Femur (tissue), 1 donor: ENCODE results near the gene U2AF1.
"Not testable (repeated sequence)": the region's sequence is repeated elsewhere in the genome, so short reads cannot be mapped to it uniquely, and the experiment has no call there.

Experiments
- DNase-seq: peaks from one replicate; pipeline ENCODE4 v3.0.0-alpha.2; 2017

The U2AF1 gene

GRCh38 chr21:43106965-43107793 lies at the start of gene U2AF1:
Gene U2AF1, minus strand, starts transcription at chr21:43107570. Its CDS starts 76 bp downstream, at chr21:43107494.
- not testable (repeated sequence) for DNase-seq

GRCh38 chr21:43153601-43154000 lies 46.2 kb upstream of the U2AF1 start:
- not testable (repeated sequence) for DNase-seq

DNA sequence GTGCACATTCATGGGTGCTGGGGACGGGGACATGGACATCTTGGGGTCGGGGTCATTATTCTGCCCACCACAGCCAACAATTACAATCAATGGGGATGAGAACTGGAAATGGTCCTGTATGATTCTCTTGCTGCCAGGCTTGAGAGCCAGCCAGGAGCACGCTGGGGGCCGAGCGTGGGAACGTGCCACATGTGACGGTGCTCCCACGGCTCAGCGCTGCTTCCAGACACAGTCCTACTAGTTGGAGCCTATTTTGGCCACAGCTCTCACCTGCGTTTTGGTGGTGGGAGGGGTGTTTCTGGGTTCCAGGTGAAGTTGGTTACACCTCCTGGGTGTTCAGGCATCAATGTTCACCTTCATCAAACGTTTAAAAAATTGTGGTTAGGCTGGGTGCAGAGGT lies 42.0 kb upstream of the U2AF1 start:
- DNase-seq = not testable (repeated sequence)

GRCh38 chr21:43147999-43148398 lies 40.6 kb upstream of the U2AF1 start:
- not testable (repeated sequence) for DNase-seq

GRCh38 chr21:43146637-43147036 lies 39.3 kb upstream of the U2AF1 start:
- DNase-seq = not testable (repeated sequence)

GRCh38 chr21:43141407-43141806 lies 34.0 kb upstream of the U2AF1 start:
- DNase-seq = not testable (repeated sequence)

DNA sequence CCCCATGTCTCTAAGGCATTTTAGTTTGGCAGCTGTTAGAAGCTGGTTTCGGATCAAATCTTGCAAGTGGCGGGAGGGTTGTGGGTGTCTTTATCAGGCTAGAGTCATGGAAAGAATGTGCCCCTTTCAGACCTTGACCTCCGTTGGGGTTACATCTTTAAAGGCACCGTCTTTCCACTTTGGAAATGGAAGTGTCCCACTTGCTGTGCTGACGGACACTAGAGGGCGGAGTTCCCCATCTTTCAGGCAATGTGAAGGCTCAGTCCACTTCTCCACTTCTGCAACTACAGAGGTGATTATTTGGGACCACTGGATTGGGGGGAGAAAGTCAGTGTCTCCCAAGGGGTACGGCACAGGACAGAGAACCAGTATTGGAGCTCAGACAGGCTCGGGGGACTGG lies 31.6 kb upstream of the U2AF1 start:
- DNase-seq = not testable (repeated sequence)

GRCh38 chr21:43134520-43134919 lies 27.1 kb upstream of the U2AF1 start:
- not testable (repeated sequence) for DNase-seq

GRCh38 chr21:43130094-43130493 lies 22.7 kb upstream of the U2AF1 start:
- DNase-seq = not testable (repeated sequence)

GRCh38 chr21:43115956-43116355 lies 8.6 kb upstream of the U2AF1 start:
- DNase-seq = not testable (repeated sequence)

- not testable (repeated sequence) for DNase-seq
Observed at GRCh38 chr21:43114483-43114882, 7.1 kb upstream of the U2AF1 start.

- not testable (repeated sequence) for DNase-seq
Observed at GRCh38 chr21:43109006-43109405, 1.6 kb upstream of the U2AF1 start.

- not testable (repeated sequence) for DNase-seq
Observed at GRCh38 chr21:43108177-43108576, 807 bp upstream of the U2AF1 start.

DNA sequence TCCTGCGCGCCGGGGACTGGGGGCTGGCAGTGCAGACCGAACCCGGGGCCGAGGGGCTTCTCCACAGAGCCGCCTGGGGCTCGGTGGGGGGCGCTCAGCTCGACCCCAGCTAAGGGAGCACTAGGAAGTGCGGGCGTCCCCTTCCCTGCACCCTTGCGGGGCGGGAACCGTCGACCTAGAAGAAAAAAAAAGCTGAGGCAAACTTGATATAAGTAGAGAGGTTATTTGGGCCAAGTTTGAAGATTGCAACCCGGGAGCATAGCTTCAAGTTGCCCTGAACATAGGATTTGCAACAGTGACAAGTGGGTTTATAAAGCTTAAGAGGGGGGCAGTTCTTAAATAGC lies 396 bp upstream of the U2AF1 start:
- DNase-seq = not testable (repeated sequence)

- not testable (repeated sequence) for DNase-seq
Observed at GRCh38 chr21:43104642-43105041, 2.7 kb downstream of the U2AF1 start.

DNA sequence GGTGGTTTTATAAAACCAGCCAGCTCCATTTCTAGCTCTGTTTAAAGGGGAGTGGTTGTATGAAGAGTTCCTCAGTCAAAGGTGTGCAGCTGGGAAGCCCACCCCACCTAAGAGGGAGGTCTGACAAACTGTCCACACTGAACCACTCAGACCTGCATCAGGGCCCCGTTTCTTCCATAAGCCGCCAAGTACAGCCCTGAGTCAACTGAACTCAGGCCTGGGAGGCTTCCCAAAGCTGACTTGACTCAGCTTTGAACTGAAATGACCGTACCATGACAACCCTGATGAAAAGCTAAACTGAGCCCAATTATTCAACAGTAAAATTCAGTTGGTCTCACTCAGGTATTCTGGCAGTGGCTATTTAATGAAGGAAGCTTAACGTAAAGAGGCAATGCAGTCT lies 5.1 kb downstream of the U2AF1 start:
- not testable (repeated sequence) for DNase-seq

DNA sequence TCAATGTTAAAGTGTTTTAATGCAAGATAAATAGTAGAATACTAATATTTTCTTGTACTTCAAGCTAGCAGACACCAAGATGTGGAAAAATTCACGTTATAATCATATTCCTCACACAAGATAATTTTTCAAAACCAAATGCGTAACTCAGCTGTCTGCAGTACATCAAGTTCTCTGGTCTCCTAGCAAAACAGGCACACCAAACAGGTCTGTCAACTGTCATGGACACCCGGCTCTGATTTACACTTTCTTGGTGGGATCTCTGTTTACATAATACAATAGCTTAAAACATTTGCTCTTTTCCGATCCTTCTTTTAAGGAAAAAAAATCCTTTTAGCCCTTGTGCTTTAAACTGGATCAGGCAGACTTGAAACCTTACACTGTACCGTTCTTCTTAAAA lies 5.7 kb downstream of the U2AF1 start:
- DNase-seq = not testable (repeated sequence)

GRCh38 chr21:43101000-43101399 lies 6.4 kb downstream of the U2AF1 start:
- DNase-seq = not testable (repeated sequence)

- not testable (repeated sequence) for DNase-seq
Observed at GRCh38 chr21:43091979-43092614, 15.3 kb downstream of the U2AF1 start.

GRCh38 chr21:43090947-43091346 lies 16.4 kb downstream of the U2AF1 start:
- not testable (repeated sequence) for DNase-seq

- DNase-seq = not testable (repeated sequence)
Observed at GRCh38 chr21:43089463-43089862, 17.9 kb downstream of the U2AF1 start.

DNA sequence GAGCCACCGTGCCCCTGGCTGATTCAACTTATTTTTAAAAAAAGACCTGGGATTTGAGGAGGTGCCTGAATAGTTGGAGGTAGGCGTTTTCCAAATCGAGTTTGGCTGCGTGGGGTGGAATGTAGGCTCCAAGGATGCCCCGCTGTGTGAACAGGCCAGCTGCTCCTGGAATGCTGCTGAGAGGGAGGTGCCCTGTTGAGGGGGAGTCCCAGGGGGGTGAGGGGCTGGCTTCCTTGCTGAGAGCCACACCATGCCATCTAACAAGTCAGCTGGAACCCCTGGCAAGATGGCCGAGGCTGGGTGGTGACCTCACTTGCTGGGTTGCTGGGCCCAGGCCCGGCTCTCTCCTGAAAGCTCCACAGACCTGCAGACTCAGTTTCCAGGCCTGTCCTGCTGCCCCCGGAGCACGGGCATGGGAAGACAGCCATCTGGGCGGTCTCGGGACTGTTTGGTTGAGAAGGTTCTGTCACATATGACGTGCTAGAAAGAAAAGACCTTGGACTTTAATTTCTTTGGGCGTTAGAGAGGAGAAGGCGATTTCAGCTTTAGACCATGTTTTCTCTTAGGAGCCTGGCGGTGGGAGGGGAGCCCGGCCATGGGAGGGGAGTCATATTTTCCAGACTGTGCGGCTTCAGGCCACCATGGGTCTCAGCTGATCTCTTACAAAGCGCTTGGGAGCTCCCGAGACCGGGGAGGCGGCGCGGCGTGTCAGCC lies 24.6 kb downstream of the U2AF1 start:
- not testable (repeated sequence) for DNase-seq

- DNase-seq = not testable (repeated sequence)
Observed at GRCh38 chr21:43076643-43077042, 30.7 kb downstream of the U2AF1 start.
